ENCODE data around the gene HEBP2.
"Not testable (repeated sequence)": the region's sequence is repeated elsewhere in the genome, so short reads cannot be mapped to it uniquely, and the experiment has no call there.

HEBP2 gene

GRCh38 chr6:138403801-138404665 lies at the start of gene HEBP2:
TSS of gene HEBP2 (plus strand) at chr6:138404223. CDS start at chr6:138404496, 273 bp downstream.
- peak; percentile 62 to 87 for DNase-seq (ENCODE audit: low read depth in 2 of 2)

GRCh38 chr6:138357928-138358327 lies 46.1 kb upstream of the HEBP2 start:
- DNase-seq (ENCODE audit: low read depth in 2 of 2), result no peak

GRCh38 chr6:138368684-138369083 lies 35.3 kb upstream of the HEBP2 start:
- DNase-seq (ENCODE audit: low read depth in 2 of 2), result not testable (repeated sequence)

GRCh38 chr6:138370631-138371451 lies 33.2 kb upstream of the HEBP2 start:
- no peak for DNase-seq (ENCODE audit: low read depth in 2 of 2)

GRCh38 chr6:138371452-138371711 lies 32.6 kb upstream of the HEBP2 start:
- no peak for DNase-seq (ENCODE audit: low read depth in 2 of 2)

- DNase-seq (ENCODE audit: low read depth in 2 of 2), result no peak
These were observed 32.3 kb upstream of the HEBP2 start for GRCh38 chr6:138371720-138372119.

- no peak for DNase-seq (ENCODE audit: low read depth in 2 of 2)
These were observed 31.1 kb upstream of the HEBP2 start for GRCh38 chr6:138372711-138373463.

- no peak for DNase-seq (ENCODE audit: low read depth in 2 of 2)
These were observed 29.8 kb upstream of the HEBP2 start for GRCh38 chr6:138374230-138374629.

- no peak for DNase-seq (ENCODE audit: low read depth in 2 of 2)
These were observed 29.2 kb upstream of the HEBP2 start for GRCh38 chr6:138374815-138375214.

- no peak for DNase-seq (ENCODE audit: low read depth in 2 of 2)
These were observed 27.0 kb upstream of the HEBP2 start for GRCh38 chr6:138377042-138377441.

- DNase-seq (ENCODE audit: low read depth in 2 of 2), result no peak
These were observed 26.2 kb upstream of the HEBP2 start, which contains the start of gene SMIM28 for GRCh38 chr6:138377844-138378243. TSS of gene SMIM28 (plus strand) at chr6:138377905. CDS start at chr6:138378073, 168 bp downstream.

GRCh38 chr6:138378463-138378862 lies 25.6 kb upstream of the HEBP2 start:
- no peak for DNase-seq (ENCODE audit: low read depth in 2 of 2)

GRCh38 chr6:138382498-138383265 lies 21.3 kb upstream of the HEBP2 start:
- DNase-seq (ENCODE audit: low read depth in 2 of 2), result no peak

- no peak for DNase-seq (ENCODE audit: low read depth in 2 of 2)
These were observed 20.2 kb upstream of the HEBP2 start for GRCh38 chr6:138383776-138384175.

GRCh38 chr6:138386897-138387296 lies 17.1 kb upstream of the HEBP2 start:
- DNase-seq (ENCODE audit: low read depth in 2 of 2), result no peak

- DNase-seq (ENCODE audit: low read depth in 2 of 2), result no peak
These were observed 16.2 kb upstream of the HEBP2 start for GRCh38 chr6:138387577-138388368.

- DNase-seq (ENCODE audit: low read depth in 2 of 2), result no peak
These were observed 14.5 kb upstream of the HEBP2 start for GRCh38 chr6:138389551-138389950.

GRCh38 chr6:138393871-138394783 lies 9.9 kb upstream of the HEBP2 start:
- DNase-seq (ENCODE audit: low read depth in 2 of 2), result no peak

- no peak for DNase-seq (ENCODE audit: low read depth in 2 of 2)
These were observed 7.3 kb upstream of the HEBP2 start for GRCh38 chr6:138396709-138397108.

All from activated CD8-positive, alpha-beta memory T cell treated with anti-CD3 and anti-CD28 coated beads for 4 hours (primary cell).